GM11168 (cell line): ENCODE data around the gene SLC30A2.

Experiments
- in situ Hi-C: fragments of 300-500 bp; cut with MboI; formaldehyde crosslinking; loops from one replicate; pipeline ENCODE4 v1.12.0; 2022; ENCODE audit warnings: low sequenced_read_pairs; ENCODE audit not compliant: unreplicated experiment

Gene SLC30A2

DNA sequence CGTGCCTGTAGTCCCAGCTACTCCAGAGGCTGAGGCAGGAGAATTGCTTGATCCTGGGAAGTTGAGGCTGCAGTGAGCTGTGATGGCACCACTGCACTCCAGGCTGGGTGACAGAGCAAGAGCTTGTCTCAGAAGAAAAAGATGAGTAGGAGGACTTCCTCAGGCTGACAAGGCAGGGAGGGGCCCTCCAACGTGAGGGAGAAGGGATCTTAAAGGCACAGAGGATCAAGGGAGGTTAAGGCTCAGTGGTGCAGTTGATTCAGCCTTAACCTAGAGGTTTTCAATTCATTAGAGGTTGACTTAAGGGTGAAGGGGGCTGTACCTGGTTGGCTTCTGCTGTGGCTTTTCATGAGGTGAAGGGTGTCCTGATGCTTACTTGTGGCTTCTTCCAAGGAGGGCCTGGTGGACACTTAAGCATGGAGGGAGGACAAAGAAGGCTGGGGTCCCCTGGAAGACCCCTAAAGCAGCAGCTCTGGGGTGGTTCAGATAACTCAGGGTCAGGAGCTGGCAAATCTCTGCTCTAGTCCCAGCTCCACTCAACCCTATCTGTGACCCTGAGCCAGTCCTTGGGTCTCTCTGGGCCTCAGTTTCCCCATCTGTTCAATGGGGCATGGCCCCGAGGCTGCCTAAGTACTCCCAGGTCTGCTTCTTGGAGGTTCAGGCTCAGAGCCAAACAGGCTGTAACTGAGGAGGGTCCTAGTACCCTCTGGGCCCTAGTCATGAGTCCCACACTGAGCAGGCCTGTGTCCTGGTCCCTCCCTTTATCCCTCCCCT is 18.0 kb downstream of the SLC30A2 start:
- in situ Hi-C loops = no loop called here

- in situ Hi-C loops = no loop called here
These were observed 20.4 kb downstream of the SLC30A2 start for GRCh38 chr1:26025517-26025916.

GRCh38 chr1:26025060-26025459 is 20.9 kb downstream of the SLC30A2 start:
- in situ Hi-C loops = no loop called here

- in situ Hi-C loops = no loop called here
These were observed 22.1 kb downstream of the SLC30A2 start for GRCh38 chr1:26023826-26024225.

GRCh38 chr1:26023009-26023408 is 22.9 kb downstream of the SLC30A2 start:
- in situ Hi-C loops = no loop called here

DNA sequence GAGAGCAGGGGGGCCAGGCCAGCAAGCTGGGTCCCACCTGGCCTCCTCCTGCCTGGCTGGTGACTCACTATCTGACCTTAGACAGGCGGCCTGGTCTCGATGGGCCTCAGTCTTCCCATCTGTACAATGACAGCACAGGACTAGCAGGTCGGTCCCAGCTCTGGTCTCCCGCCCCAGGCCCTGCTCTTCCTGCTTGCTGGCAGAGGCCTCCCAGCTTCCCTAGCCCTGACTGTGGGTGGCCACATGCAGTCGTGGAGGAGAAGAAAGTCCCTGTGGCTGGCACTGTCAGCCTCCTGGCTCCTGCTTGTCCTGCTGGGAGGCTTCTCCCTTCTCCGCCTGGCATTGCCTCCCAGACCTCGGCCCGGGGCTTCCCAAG is 23.5 kb downstream of the SLC30A2 start:
- in situ Hi-C loops = no loop called here

GRCh38 chr1:26021647-26022403 is 24.1 kb downstream of the SLC30A2 start, which contains the start of gene EXTL1:
Gene EXTL1 (plus strand): TSS chr1:26021775. CDS start chr1:26022647, 872 bp downstream.
- in situ Hi-C loops = no loop called here

DNA sequence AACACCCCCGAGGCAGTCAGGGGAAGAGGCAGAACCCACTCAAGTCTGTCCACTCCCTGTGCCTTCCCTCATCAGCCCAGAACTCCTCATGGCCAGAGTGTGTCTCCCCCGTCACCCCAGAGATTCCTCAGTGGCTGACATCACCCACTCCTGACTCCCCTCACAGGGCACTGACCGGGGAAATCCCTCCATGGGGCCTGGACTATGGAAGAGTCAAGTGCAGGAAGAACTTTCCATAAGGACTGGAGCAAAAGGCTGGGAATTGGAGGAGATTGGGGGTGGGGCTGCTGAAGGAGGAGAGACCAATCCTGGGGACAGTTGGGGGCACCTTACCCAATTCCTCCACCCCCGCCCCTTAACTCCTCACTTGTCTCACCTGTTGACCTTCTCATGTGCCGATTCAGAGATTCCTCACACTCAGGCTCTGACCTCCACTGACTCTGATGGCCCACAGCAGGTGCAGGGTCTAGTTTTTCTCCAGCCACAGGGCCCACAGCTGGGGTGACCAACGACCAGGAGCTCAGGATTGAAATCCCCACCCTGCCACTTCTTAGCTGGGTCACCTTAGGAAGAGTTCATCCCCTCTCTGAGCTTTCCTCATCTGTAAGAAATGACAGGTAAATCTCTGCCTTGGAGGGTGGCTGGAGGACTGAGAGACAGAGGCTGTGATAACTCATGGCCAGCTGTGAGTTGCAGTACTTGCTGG is 24.8 kb downstream of the SLC30A2 start:
- in situ Hi-C loops = no loop called here

DNA sequence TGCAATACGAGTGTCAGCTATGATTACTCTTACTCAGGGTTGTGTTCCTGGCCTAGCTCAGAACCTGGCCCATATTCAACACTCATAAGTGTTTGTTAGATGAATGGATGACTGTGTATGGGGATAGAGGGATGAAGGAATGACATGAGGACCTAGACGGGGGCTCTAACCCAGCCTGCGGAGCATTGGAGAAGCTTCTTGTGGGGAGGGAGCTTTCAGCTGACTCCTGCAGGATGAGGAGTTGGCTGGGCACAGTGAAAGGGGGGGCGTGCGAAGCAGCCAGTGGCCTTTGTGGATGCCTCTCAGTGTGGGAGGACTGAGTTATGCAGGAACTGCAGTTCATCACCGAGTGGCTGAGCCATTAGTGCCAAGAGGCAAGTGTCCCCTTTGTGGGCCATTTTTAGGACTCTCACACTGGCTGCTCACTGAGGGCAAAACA is 25.6 kb downstream of the SLC30A2 start:
- in situ Hi-C loops = no loop called here

- in situ Hi-C loops = no loop called here
These were observed 26.1 kb downstream of the SLC30A2 start for GRCh38 chr1:26019641-26020315.

DNA sequence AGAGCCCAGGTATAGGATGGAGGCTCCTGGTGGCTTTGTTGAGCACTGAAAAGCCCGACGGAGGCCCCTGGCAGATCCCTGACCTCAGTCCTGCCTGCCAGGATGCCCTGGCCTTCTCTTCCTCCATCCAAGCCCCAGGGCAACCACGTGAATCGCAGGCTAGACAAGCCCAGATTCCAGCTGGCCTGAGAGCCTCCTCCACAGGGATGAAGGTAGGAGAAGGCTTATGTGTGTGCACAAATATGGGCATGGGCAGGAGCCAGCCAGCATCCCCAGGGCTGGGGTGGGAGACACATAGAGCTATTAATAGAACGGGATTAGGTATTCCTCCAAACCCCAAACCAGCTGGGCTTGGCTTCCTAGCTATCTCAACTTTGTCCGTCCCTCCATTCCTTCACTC is 28.3 kb downstream of the SLC30A2 start:
- in situ Hi-C loops = no loop called here

DNA sequence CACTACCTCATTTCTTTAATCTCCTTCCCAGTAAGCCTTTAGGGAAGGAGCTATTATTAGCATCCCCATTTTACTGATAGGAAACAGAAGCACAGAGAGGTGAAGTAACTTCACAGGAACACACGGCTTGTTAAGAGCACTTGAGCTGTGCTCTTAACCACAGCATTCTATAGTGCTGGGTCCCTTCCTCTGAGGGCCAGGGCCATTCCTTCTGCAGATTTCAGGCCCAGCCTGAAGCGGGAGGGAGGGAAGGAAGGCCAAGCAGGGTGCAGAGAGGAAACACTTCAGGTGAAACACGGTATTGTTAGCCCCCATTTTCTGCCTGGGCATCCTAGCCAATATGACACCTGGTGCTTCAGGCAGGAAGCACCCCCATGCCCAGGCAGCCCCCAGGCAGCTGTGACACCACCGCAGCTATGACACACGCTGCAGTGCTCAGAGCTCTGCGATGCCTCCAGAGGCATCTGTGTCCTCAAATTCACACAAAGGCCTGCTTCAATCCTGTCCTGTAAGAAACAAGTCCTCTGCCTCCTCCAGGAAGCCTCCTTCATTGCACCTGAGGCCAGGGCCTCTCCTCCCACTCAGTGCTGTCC is 28.9 kb downstream of the SLC30A2 start:
- in situ Hi-C loops = no loop called here

- in situ Hi-C loops = no loop called here
These were observed 29.5 kb downstream of the SLC30A2 start for GRCh38 chr1:26016258-26016952.

GRCh38 chr1:26015358-26015757 is 30.6 kb downstream of the SLC30A2 start:
- in situ Hi-C loops = no loop called here

GRCh38 chr1:26014179-26014578 is 31.7 kb downstream of the SLC30A2 start:
- in situ Hi-C loops = no loop called here

- in situ Hi-C loops = no loop called here
These were observed 33.1 kb downstream of the SLC30A2 start for GRCh38 chr1:26012864-26013263.

GRCh38 chr1:26010825-26011224 is 35.1 kb downstream of the SLC30A2 start:
- in situ Hi-C loops = no loop called here

- in situ Hi-C loops = no loop called here
These were observed 36.0 kb downstream of the SLC30A2 start for GRCh38 chr1:26009796-26010447.

- in situ Hi-C loops = no loop called here
These were observed 39.2 kb downstream of the SLC30A2 start for GRCh38 chr1:26006710-26007109.
